A673 (cell line): ENCODE results near the gene NPTN. TPM values are rescaled to one million over a fixed set of nuclear protein-coding genes. Genes with fewer than 3 reads are reported as not detected.

Experiments
- BruUV-seq: library from RNA; stranded (reverse); fragments of 400-500 nt; replicated peaks from 2 replicates; lab custom pipeline; 2021; lab: Mats Ljungman, UMichigan
- CTCF ChIA-PET: fragments of 300-600 bp; sonication (Branson Sonifier 250); formaldehyde crosslinking; loops from one replicate; lab custom pipeline; 2022; ENCODE audit warnings: antibody characterized with exemption; lab: Charles Lee
- POLR2A ChIA-PET: fragments of 300-600 bp; sonication (Branson Sonifier 250); formaldehyde crosslinking; loops from one replicate; lab custom pipeline; 2022; ENCODE audit warnings: antibody characterized with exemption; ENCODE audit not compliant: low non-redundant PET; lab: Charles Lee
- DNase-seq: peaks from one replicate; pipeline ENCODE4 v3.0.0-alpha.2; 2015; ENCODE audit warnings: low spot score
- H3K27ac ChIP-seq: fragments of 200-600 bp; sonication (generic); 2 replicates; pipeline ENCODE4 v1.5.1; 2016; ENCODE audit warnings: mixed run types, low read depth, mild to moderate bottlenecking, mixed read lengths, antibody characterized with exemption, low read length; ENCODE audit not compliant: poor library complexity, severe bottlenecking
- H3K27me3 ChIP-seq: fragments of 200-600 bp; sonication (generic); replicated peaks from 2 replicates; pipeline ENCODE4 v1.6.1; 2017; ENCODE audit warnings: mixed run types, low read depth, mild to moderate bottlenecking, mixed read lengths, antibody characterized with exemption, low read length; ENCODE audit not compliant: insufficient read depth, poor library complexity
- H3K36me3 ChIP-seq: fragments of 200-600 bp; sonication (generic); 2 replicates; pipeline ENCODE4 v1.6.1; 2016; ENCODE audit warnings: mixed run types, mild to moderate bottlenecking, mixed read lengths, antibody characterized with exemption, low read length; ENCODE audit not compliant: insufficient read depth, poor library complexity, severe bottlenecking
- H3K4me1 ChIP-seq: fragments of 200-600 bp; sonication (generic); 2 replicates; pipeline ENCODE4 v1.6.1; 2017; ENCODE audit warnings: mixed run types, mild to moderate bottlenecking, mixed read lengths, antibody characterized with exemption, low read length; ENCODE audit not compliant: insufficient read depth, poor library complexity, severe bottlenecking
- H3K4me3 ChIP-seq: fragments of 200-600 bp; sonication (generic); 2 replicates; pipeline ENCODE4 v1.5.1; 2016; ENCODE audit warnings: low read depth, mixed run types, mild to moderate bottlenecking, mixed read lengths, low read length; ENCODE audit not compliant: poor library complexity, severe bottlenecking
- H3K9me3 ChIP-seq: fragments of 200-600 bp; sonication (generic); 2 replicates; pipeline ENCODE4 v1.6.1; 2016; ENCODE audit warnings: mixed run types, low read depth, mild to moderate bottlenecking, mixed read lengths, antibody characterized with exemption, low read length; ENCODE audit not compliant: poor library complexity, severe bottlenecking
- CTCF ChIP-seq: fragments of 300-800, 200-600 bp; sonication (generic); conservative IDR thresholded peaks from 2 replicates; pipeline ENCODE4 v1.5.1; 2017; ENCODE audit warnings: low read depth, mild to moderate bottlenecking, antibody characterized with exemption, low read length, moderate library complexity, mixed read lengths
- EZH2 ChIP-seq: fragments of 200-600 bp; sonication (generic); IDR thresholded peaks from 2 replicates; pipeline ENCODE4 v1.6.1; 2017; ENCODE audit warnings: borderline replicate concordance, low read depth, mild to moderate bottlenecking, mixed read lengths, antibody characterized with exemption, low read length; ENCODE audit not compliant: poor library complexity, severe bottlenecking
- intact Hi-C: fragments of 100-400 bp; cut with micrococcal nuclease; formaldehyde crosslinking; loops from one replicate; pipeline ENCODE4 v1.10.0; 2022; ENCODE audit not compliant: unreplicated experiment
- total RNA-seq: library from RNA; stranded (reverse); gene quantifications from 2 replicates; pipeline ENCODE4 v1.2.3, GENCODE V29; 2021

NPTN gene
- total RNA-seq, 1 experiment from 2014 or later, result 101 TPM

DNA sequence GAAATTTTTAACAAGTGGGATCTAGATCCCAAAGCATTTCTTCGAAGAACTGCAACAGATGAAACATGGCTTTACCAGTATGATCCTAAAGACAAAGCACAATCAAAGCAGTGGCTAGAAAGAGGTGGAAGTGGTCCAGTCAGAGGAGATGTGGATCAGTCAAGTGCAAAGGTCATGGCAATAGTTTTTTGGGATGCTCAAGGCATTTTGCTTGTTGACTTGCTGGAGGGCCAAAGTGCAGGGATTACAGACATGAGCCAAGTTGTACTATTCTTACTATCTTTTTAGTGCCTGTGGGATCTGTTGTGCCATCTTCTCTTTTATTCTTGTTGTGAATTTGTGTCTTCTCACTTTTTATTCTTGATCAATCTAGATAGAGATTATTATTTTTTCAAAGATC is 108.3 kb downstream of the NPTN start:
- H3K9me3 ChIP-seq, result no peaks in the 10 kb centered on the region
- no TSS peak for BruUV-seq
- DNase-seq, result no peak
- intact Hi-C loops, result no loop called here
- H3K4me1 ChIP-seq, result no peaks in the 10 kb centered on the region
- POLR2A ChIA-PET, result no interaction called here
- H3K27ac ChIP-seq, result no peak overlapping the region
- H3K27me3 ChIP-seq, result peaks cover 43% of the 10 kb centered on the region
- no peaks in the 10 kb centered on the region for H3K36me3 ChIP-seq
- CTCF ChIA-PET, result no interaction called here
- H3K4me3 ChIP-seq, result no peak overlapping the region
- TF ChIP-seq EZH2 (no peak), CTCF (no peak)

GRCh38 chr15:73522011-73522410 is 111.2 kb downstream of the NPTN start:
- intact Hi-C loops, result no loop called here
- ChIA-PET CTCF (no interaction called here), POLR2A (no interaction called here)
- peaks cover 45% of the 10 kb centered on the region for H3K27me3 ChIP-seq
- BruUV-seq, result no TSS peak
- no peaks in the 10 kb centered on the region for H3K36me3 ChIP-seq
- no peak for TF ChIP-seq CTCF
- no peak overlapping the region for H3K27ac ChIP-seq
- H3K4me3 ChIP-seq, result no peak overlapping the region
- DNase-seq, result no peak
- no peaks in the 10 kb centered on the region for H3K9me3 ChIP-seq
- H3K4me1 ChIP-seq, result no peaks in the 10 kb centered on the region

DNA sequence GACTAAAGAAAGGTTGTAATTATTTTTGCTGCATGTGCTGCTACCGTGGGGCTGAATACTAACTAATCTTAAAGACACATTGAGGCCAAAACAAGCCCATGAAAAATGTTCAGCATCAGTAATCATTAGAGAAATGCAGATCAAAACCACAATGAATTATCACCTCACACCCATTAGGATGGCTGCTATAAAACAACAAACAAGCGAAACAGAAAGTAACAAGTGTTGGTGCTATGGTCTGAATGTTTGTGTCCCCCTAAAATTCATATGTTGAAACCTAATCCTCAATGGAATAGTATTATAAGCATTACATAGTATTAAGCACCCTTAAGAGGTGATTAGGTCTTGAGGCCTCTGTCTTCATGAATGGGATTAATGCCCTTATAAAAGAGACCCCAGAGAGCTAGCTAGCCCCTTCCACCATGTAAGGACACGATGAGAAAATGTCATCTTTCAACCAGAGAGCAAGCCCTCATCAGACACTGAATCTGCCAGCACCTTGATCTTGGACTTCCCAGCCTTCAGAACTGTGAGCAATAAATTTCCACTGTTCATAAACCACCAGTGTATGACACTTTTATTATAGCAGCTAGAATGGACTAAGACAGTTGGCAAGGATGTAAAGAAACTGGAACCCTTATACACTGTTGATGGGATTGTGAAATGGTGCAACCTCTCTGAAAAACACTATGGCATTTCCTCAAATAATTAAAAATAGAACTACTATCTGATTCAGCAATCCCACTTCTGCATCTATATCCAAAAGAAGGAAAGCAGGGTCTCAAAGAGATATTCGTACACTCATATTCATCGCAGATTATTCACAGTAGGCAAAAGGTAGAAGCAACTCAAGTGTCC is 114.1 kb downstream of the NPTN start:
- Histone ChIP-seq H3K9me3 (no peaks in the 10 kb centered on the region), H3K36me3 (no peaks in the 10 kb centered on the region), H3K4me3 (no peak overlapping the region), H3K27ac (no peak overlapping the region), H3K27me3 (peaks cover 30% of the 10 kb centered on the region), H3K4me1 (no peaks in the 10 kb centered on the region)
- ChIA-PET CTCF (no interaction called here), POLR2A (no interaction called here)
- no TSS peak for BruUV-seq
- no peak for DNase-seq
- intact Hi-C loops, result no loop called here
- TF ChIP-seq EZH2, result no peak
